A549 (cell line): ENCODE measurements around the gene LRRC2.

Experiments used
- CHD2 ChIP-seq: fragments of 150-350 bp; IDR thresholded peaks from 2 replicates; pipeline ENCODE4 v1.6.1; 2014; ENCODE audit warnings: low read length; ENCODE audit not compliant: partially characterized antibody
- CTCF ChIP-seq: fragments of >200 bp; sonication (Bioruptor Twin); formaldehyde crosslinking; IDR thresholded peaks from 3 replicates; pipeline ENCODE4 v1.5.1; 2016
- JUN ChIP-seq, 2 experiments: fragments of >200 bp; sonication (Bioruptor Twin); formaldehyde crosslinking; IDR thresholded peaks; 2 replicates in 1 of 2; 3 replicates in 1 of 2; pipeline ENCODE4 v1.6.1; 2016 to 2017
- KDM1A ChIP-seq: fragments of 200-600 bp; sonication (generic); IDR thresholded peaks from 2 replicates; pipeline ENCODE4 v1.6.1; 2016; ENCODE audit warnings: low read depth, mild to moderate bottlenecking
- POLR2A ChIP-seq: IDR thresholded peaks from 2 replicates; pipeline ENCODE4 v1.6.1; 2012; ENCODE audit warnings: mild to moderate bottlenecking, low read length
- SREBF2 ChIP-seq: fragments of 450-650 bp; IDR thresholded peaks from 2 replicates; pipeline ENCODE4 v1.6.1; 2014; ENCODE audit warnings: mild to moderate bottlenecking, moderate library complexity
- TF ChIP-seq, protein P1 (sequence below): fragments of 200-600 bp; sonication (generic); IDR thresholded peaks from 2 replicates; pipeline ENCODE4 v1.6.1; 2016; ENCODE audit warnings: antibody characterized with exemption, mild to moderate bottlenecking, moderate library complexity

DNA sequence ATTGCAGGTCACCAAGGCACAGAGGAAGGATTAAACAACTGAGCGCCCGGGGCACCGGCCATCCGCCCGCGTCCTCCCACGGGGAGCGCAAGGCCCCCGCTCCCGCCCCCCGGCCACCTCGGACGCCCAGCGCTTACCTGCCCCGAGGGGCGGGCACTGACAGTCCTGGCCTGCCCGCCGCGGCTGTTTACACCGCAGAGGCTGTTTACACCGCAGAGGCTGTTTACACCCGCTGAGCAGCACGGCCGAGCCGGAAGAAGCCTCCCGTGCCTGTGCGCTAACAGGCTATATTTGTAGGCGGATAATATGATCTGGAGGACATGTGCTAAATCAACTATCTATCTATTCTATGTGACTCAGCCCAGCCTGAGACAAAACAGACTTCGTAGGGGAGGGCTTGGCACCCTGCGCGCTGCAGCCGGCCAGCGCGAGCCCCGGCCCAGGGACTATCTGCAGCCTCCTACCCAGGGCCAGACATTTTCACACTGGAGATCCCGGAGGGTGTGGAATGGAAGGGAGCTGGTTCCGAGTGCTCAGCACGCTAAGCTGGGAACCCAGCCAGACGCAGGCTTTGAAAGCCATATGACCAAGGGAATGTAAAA, at the start of gene LRRC2:
- TF ChIP-seq, protein P1, sequence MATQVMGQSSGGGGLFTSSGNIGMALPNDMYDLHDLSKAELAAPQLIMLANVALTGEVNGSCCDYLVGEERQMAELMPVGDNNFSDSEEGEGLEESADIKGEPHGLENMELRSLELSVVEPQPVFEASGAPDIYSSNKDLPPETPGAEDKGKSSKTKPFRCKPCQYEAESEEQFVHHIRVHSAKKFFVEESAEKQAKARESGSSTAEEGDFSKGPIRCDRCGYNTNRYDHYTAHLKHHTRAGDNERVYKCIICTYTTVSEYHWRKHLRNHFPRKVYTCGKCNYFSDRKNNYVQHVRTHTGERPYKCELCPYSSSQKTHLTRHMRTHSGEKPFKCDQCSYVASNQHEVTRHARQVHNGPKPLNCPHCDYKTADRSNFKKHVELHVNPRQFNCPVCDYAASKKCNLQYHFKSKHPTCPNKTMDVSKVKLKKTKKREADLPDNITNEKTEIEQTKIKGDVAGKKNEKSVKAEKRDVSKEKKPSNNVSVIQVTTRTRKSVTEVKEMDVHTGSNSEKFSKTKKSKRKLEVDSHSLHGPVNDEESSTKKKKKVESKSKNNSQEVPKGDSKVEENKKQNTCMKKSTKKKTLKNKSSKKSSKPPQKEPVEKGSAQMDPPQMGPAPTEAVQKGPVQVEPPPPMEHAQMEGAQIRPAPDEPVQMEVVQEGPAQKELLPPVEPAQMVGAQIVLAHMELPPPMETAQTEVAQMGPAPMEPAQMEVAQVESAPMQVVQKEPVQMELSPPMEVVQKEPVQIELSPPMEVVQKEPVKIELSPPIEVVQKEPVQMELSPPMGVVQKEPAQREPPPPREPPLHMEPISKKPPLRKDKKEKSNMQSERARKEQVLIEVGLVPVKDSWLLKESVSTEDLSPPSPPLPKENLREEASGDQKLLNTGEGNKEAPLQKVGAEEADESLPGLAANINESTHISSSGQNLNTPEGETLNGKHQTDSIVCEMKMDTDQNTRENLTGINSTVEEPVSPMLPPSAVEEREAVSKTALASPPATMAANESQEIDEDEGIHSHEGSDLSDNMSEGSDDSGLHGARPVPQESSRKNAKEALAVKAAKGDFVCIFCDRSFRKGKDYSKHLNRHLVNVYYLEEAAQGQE, result no peak
- no peak for TF ChIP-seq CTCF
- TF ChIP-seq JUN (IDR thresholded peaks at IDR 0.05), result no peak
- TF ChIP-seq KDM1A, result no peak
- no peak for TF ChIP-seq CHD2
- no peak for TF ChIP-seq SREBF2
- TF ChIP-seq POLR2A, result no peak
